Coronary artery (tissue), 2 donors: Measurements from ENCODE around the gene BATF2.

Experiments
- DNase-seq: peaks from one replicate; pipeline ENCODE4 v3.0.0-alpha.2; 2017; ENCODE audit warnings: low spot score
- H3K27ac ChIP-seq, 2 donors: fragments of 200-600 bp; sonication (generic); one replicate each; pipeline ENCODE4 v1.5.1; 2016 to 2019
- H3K4me3 ChIP-seq: fragments of 200-600 bp; sonication (generic); 2 replicates; pipeline ENCODE4 v1.5.1; 2016; ENCODE audit warnings: mild to moderate bottlenecking, moderate library complexity
- TF ChIP-seq, protein P1 (sequence below): fragments of 200-600 bp; sonication (generic); IDR thresholded peaks from one replicate; pipeline ENCODE4 v1.5.1; 2019; ENCODE audit warnings: antibody characterized with exemption

The BATF2 gene

DNA sequence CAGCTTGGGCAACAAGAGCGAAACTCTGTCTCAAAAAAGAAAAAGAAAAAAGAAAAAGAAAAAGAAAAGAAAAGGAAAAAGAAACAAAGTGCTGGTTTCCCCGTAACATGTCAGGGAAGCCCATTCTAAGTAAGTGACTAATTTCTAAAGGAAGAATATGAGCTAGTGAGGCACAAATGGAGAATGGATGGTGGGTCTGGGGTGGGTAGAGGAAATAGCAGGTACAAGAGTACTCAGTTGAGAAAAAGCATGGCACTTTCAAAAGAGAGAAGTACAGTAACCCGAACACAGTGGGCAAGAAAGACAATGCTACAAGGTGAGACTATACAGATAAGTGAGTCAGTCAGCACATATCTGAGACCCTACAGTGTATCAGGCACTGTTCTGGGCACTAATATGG, 29.4 kb downstream of the BATF2 start:
- DNase-seq = no peak
- TF ChIP-seq, protein P1, sequence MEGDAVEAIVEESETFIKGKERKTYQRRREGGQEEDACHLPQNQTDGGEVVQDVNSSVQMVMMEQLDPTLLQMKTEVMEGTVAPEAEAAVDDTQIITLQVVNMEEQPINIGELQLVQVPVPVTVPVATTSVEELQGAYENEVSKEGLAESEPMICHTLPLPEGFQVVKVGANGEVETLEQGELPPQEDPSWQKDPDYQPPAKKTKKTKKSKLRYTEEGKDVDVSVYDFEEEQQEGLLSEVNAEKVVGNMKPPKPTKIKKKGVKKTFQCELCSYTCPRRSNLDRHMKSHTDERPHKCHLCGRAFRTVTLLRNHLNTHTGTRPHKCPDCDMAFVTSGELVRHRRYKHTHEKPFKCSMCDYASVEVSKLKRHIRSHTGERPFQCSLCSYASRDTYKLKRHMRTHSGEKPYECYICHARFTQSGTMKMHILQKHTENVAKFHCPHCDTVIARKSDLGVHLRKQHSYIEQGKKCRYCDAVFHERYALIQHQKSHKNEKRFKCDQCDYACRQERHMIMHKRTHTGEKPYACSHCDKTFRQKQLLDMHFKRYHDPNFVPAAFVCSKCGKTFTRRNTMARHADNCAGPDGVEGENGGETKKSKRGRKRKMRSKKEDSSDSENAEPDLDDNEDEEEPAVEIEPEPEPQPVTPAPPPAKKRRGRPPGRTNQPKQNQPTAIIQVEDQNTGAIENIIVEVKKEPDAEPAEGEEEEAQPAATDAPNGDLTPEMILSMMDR = no peak
- H3K27ac ChIP-seq = no peak overlapping the region
- H3K4me3 ChIP-seq = no peak overlapping the region

DNA sequence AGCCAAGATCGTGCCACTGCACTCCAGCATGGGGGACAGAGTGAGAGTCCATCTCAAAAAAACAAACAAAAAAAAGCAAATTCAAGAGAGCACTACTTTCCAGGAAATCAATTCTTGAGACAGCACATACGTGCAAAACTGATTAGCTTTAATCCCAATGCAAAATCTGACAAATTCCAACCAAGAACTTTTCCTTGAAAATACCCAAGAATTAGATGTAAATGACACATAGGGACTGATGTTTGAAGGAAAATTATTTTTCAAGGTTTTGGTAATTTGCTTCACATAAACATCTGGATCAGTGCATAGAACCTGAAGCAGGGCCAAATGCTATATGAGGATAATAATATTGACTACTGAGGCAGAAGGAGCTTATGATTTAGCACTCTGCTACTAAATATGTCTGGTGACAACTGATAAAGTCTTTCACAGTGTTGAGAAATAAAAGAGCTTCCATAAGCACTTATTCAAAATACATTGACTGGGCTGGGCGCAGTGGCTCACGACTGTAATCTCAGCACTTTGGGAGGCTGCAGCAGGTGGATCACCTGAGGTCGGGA, 33.6 kb downstream of the BATF2 start:
- H3K4me3 ChIP-seq = no peak overlapping the region
- DNase-seq = no peak

DNA sequence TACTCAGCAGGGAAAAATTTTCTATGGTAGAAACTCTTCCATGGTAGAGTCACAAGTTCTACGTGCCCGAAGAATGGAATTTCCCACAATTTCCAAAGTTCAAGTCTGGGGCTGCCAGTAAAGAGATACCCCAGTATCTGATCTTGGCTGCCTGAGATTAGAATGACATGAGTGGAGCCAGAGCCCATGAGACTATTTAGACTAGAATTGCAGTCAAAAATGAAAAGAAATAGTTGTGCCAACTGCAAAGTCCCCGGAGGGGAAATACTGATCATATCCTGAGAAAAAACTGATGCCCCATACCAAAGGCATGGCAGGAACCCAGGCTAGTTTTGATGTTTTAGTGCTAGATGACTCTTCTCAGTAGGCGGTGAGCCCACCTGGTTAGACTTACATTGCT, 36.1 kb downstream of the BATF2 start:
- no peak for DNase-seq
- TF ChIP-seq, protein P1 = no peak
- H3K4me3 ChIP-seq = no peak overlapping the region

More for the DNA sequence above, 33.6 kb downstream of the BATF2 start:
- TF ChIP-seq, protein P1 = no peak
- H3K27ac ChIP-seq = no peak overlapping the region

DNA sequence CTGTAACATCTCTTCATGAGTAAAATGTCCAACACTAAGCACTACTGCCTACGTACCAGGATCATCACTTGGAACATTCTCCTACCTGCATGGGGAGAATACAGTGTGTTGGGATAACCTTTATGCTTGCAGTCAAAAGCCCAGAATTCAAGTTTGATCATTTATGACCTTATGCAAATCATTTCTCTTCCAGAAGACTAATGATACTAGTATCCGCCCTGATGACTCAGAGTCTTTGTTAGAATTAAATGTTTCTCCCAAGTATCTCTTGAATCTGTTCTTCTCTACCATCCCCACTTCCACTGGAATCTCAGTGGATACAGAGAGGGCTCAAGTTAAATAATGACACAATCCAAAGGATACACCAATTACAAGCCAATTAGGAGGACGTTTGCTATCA, 37.3 kb downstream of the BATF2 start:
- DNase-seq = no peak
- Histone ChIP-seq H3K4me3 (no peak overlapping the region), H3K27ac (no peak overlapping the region)
- TF ChIP-seq, protein P1 = no peak

More for the DNA sequence above, 36.1 kb downstream of the BATF2 start:
- H3K27ac ChIP-seq = no peak overlapping the region

DNA sequence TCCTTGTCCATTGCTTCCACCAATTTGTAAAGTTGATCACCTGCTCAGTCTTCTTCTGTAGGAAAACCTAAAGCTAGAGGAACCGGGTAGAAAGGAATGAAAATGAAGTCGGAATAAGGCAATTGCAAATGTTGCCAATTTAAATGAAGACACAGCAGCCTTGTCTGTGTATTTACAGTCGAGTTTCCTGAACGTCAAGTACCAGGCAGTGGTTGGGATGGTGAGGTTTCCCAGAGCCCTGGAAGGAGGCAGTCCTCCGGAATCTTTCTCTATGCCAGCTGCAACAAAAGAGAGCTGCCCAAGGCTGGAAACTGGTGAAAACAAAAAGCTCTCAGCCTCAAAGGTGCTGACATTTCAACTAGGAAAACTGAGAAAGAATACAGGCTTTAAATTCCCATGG, 42.6 kb downstream of the BATF2 start:
- Histone ChIP-seq H3K27ac (no peak overlapping the region), H3K4me3 (no peak overlapping the region)
- TF ChIP-seq, protein P1 = no peak
- no peak for DNase-seq

DNA sequence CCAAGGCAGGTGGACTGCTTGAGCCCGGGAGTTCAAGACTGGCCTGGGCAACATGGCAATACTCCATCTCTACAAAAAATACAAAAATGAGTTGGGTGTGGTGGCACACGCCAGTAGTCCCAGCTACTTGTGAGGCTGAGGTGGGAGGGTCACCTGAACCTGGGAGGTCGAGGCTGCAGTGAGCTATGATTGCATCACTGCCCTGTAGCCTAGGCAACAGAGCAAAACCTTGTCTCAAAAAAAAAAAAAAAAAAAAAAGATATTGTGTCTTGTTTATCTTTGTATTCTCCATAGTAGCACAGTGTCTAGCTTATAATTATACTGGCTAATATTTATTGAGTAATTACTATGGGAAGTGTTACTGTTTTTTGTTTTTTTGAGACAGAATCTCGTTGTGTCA, 45.2 kb downstream of the BATF2 start:
- TF ChIP-seq, protein P1 = no peak
- no peak overlapping the region for H3K4me3 ChIP-seq
- DNase-seq = no peak
- no peak overlapping the region for H3K27ac ChIP-seq

DNA sequence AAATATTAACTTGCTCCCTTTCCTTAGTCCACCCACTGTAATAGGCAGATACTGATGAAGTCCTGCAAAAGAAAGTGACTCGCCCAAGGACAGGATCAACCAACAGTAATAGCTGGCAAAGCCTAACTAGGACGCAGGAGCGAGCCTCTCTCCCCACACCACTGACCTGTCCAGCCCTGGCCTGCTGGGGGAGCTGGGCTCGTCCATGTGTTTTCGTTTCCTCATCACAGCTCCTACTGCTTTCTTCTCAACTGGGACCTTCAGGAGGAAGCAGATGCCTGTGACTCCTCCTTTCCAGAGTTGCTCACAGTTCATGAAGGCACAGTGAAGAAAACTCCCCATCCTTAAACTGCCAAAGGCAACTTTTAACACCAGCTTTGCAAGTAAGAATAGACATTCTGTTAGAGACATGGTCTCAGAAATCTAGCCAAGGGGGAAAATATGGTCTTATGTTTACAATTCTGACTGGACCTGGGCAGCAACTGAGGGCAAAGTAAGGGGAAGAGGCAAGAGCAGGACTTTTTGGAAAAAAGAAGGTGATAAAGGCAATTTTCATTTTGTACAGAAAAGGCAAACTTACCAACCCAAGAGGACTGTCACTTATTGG, 49.5 kb downstream of the BATF2 start:
- no peak for DNase-seq
- Histone ChIP-seq H3K27ac (no peak overlapping the region), H3K4me3 (no peak overlapping the region)
- TF ChIP-seq, protein P1 = no peak
